ENCODE measurements around the gene CNTNAP2. TPM values are rescaled to one million over a fixed set of nuclear protein-coding genes. Genes with fewer than 3 reads are reported as not detected.
"Not testable (repeated sequence)": the region's sequence is repeated elsewhere in the genome, so short reads cannot be mapped to it uniquely, and the experiment has no call there.

Gene CNTNAP2
- total RNA-seq, 1 donor, result 7.6 TPM

DNA sequence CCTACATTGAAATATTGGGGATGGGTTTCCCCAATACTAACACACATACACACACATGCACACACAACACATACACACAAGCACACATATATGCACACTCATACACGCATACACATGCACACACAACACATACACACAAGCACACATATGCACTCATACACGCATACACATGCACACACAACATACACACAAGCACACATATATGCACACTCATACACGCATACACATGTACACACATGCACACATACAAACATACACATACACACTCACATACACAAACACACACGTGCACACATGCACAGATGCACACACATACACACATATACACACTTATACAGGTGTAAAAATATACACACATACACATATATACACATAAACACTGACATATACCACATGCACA, 2346.6 kb downstream of the CNTNAP2 start:
- no peaks in the 10 kb centered on the region for H3K4me1 ChIP-seq (ENCODE audit: insufficient read depth, low read length)
- no peaks in the 10 kb centered on the region for H4K20me1 ChIP-seq (ENCODE audit: insufficient read depth, low read length)
- no peaks in the 10 kb centered on the region for H3K79me2 ChIP-seq (ENCODE audit: insufficient read depth, low read length)
- no peak overlapping the region for H3K4me2 ChIP-seq (ENCODE audit: insufficient read depth, low read length)
- H3K27ac ChIP-seq (ENCODE audit: low read depth, low read length), result no peak overlapping the region
- no peaks in the 10 kb centered on the region for H3K27me3 ChIP-seq (ENCODE audit: insufficient read depth, low read length)
- H2AFZ ChIP-seq (ENCODE audit: low read length), result no peak overlapping the region
- TF ChIP-seq, protein P1, sequence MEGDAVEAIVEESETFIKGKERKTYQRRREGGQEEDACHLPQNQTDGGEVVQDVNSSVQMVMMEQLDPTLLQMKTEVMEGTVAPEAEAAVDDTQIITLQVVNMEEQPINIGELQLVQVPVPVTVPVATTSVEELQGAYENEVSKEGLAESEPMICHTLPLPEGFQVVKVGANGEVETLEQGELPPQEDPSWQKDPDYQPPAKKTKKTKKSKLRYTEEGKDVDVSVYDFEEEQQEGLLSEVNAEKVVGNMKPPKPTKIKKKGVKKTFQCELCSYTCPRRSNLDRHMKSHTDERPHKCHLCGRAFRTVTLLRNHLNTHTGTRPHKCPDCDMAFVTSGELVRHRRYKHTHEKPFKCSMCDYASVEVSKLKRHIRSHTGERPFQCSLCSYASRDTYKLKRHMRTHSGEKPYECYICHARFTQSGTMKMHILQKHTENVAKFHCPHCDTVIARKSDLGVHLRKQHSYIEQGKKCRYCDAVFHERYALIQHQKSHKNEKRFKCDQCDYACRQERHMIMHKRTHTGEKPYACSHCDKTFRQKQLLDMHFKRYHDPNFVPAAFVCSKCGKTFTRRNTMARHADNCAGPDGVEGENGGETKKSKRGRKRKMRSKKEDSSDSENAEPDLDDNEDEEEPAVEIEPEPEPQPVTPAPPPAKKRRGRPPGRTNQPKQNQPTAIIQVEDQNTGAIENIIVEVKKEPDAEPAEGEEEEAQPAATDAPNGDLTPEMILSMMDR (IDR thresholded peaks at IDR 0.05; ENCODE audit: extremely low read depth, low read depth, low read length), result no peak
- no peak for DNase-seq (ENCODE audit: insufficient read length, low spot score, missing footprints)
- H3K36me3 ChIP-seq (ENCODE audit: insufficient read depth, low read length), result no peaks in the 10 kb centered on the region
- H3K9me3 ChIP-seq (ENCODE audit: low read depth, low read length), result no peaks in the 10 kb centered on the region
- no peak overlapping the region for H3K4me3 ChIP-seq (ENCODE audit: insufficient read depth, low read length)

DNA sequence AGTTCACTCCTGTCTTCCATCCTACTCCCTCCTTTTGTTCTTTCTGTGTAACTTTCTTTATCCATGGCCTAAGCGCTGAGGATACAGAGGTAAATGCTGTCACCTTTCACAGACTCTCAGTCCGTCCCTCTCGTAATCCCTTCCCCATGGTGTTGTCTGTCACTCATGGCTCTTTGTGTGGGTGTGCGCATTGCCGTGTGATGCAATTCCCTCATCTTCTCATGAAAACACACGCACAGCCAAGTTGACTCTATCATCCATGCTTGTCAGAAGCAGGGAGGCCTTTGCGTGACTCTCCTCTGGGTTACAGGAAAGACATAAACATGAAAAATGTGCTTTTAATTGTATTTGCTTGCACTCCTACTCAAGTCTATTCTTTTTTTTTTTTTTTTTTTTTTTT, 2348.3 kb downstream of the CNTNAP2 start:
- H3K9me3 ChIP-seq (ENCODE audit: low read depth, low read length), result no peaks in the 10 kb centered on the region
- DNase-seq (ENCODE audit: insufficient read length, low spot score, missing footprints), result no peak
- H3K4me2 ChIP-seq (ENCODE audit: insufficient read depth, low read length), result no peak overlapping the region
- no peaks in the 10 kb centered on the region for H3K79me2 ChIP-seq (ENCODE audit: insufficient read depth, low read length)
- TF ChIP-seq, protein P1 (IDR thresholded peaks at IDR 0.05; ENCODE audit: extremely low read depth, low read depth, low read length), result no peak
- H3K4me3 ChIP-seq (ENCODE audit: insufficient read depth, low read length), result no peak overlapping the region
- H3K36me3 ChIP-seq (ENCODE audit: insufficient read depth, low read length), result no peaks in the 10 kb centered on the region
- H3K27me3 ChIP-seq (ENCODE audit: insufficient read depth, low read length), result no peaks in the 10 kb centered on the region
- no peak overlapping the region for H3K27ac ChIP-seq (ENCODE audit: low read depth, low read length)
- no peak overlapping the region for H2AFZ ChIP-seq (ENCODE audit: low read length)
- H4K20me1 ChIP-seq (ENCODE audit: insufficient read depth, low read length), result no peaks in the 10 kb centered on the region
- H3K4me1 ChIP-seq (ENCODE audit: insufficient read depth, low read length), result no peaks in the 10 kb centered on the region

- not testable (repeated sequence) for H3K27ac ChIP-seq (ENCODE audit: low read depth, low read length); H3K36me3 ChIP-seq (ENCODE audit: insufficient read depth, low read length); H4K20me1 ChIP-seq (ENCODE audit: insufficient read depth, low read length); H2AFZ ChIP-seq (ENCODE audit: low read length); H3K9me3 ChIP-seq (ENCODE audit: low read depth, low read length); H3K4me1 ChIP-seq (ENCODE audit: insufficient read depth, low read length); H3K79me2 ChIP-seq (ENCODE audit: insufficient read depth, low read length); H3K4me3 ChIP-seq (ENCODE audit: insufficient read depth, low read length); H3K27me3 ChIP-seq (ENCODE audit: insufficient read depth, low read length); H3K4me2 ChIP-seq (ENCODE audit: insufficient read depth, low read length); DNase-seq (ENCODE audit: insufficient read length, low spot score, missing footprints)
Measured at GRCh38 chr7:148465441-148465840, 2348.8 kb downstream of the CNTNAP2 start.

DNA sequence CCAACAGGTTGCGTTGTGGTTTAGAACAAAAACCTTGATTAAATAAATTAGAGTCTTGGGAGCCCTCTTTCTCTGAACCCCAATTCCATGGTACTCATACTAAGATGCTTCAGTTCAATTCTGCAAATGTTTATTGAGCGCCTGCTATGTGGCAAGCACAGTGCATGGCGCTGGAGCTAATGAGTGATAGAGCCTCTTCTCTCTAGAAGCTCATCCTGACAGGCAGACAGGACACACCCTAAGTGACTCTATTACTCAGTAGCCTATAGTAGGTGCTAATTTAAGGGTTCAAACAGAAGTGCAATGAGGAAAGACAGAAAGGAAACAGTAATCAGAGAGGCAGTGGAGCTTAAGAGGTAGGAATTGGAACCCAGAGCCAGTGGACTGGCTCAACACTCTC, 2349.5 kb downstream of the CNTNAP2 start:
- no peaks in the 10 kb centered on the region for H3K9me3 ChIP-seq (ENCODE audit: low read depth, low read length)
- H4K20me1 ChIP-seq (ENCODE audit: insufficient read depth, low read length), result no peaks in the 10 kb centered on the region
- no peaks in the 10 kb centered on the region for H3K79me2 ChIP-seq (ENCODE audit: insufficient read depth, low read length)
- no peak overlapping the region for H3K27ac ChIP-seq (ENCODE audit: low read depth, low read length)
- no peak overlapping the region for H3K4me2 ChIP-seq (ENCODE audit: insufficient read depth, low read length)
- no peak overlapping the region for H3K4me3 ChIP-seq (ENCODE audit: insufficient read depth, low read length)
- no peak overlapping the region for H2AFZ ChIP-seq (ENCODE audit: low read length)
- no peaks in the 10 kb centered on the region for H3K4me1 ChIP-seq (ENCODE audit: insufficient read depth, low read length)
- H3K36me3 ChIP-seq (ENCODE audit: insufficient read depth, low read length), result no peaks in the 10 kb centered on the region
- no peaks in the 10 kb centered on the region for H3K27me3 ChIP-seq (ENCODE audit: insufficient read depth, low read length)
- DNase-seq (ENCODE audit: insufficient read length, low spot score, missing footprints), result no peak
- TF ChIP-seq, protein P1 (IDR thresholded peaks at IDR 0.05; ENCODE audit: extremely low read depth, low read depth, low read length), result no peak
